Fibroblast of villous mesenchyme (primary cell): ENCODE data around the gene IGF2R. TPM values are rescaled to one million over a fixed set of nuclear protein-coding genes. Genes with fewer than 3 reads are reported as not detected.

Experiments
- DNase-seq: peaks from one replicate; pipeline ENCODE4 v3.0.0-alpha.2; 2010; ENCODE audit warnings: low read depth
- H3K4me3 ChIP-seq: 2 replicates; pipeline ENCODE4 v1.5.1; 2011; ENCODE audit warnings: low read depth, mild to moderate bottlenecking, low read length
- total RNA-seq: library from RNA; depleted of rRNA; stranded (reverse); fragments of >200 nt; gene quantifications from 2 replicates; pipeline ENCODE4 v1.2.3, GENCODE V29; 2012
- TF ChIP-seq, protein P1 (sequence below): IDR thresholded peaks from 2 replicates; pipeline ENCODE4 v1.5.1; 2012; ENCODE audit warnings: low read depth, mild to moderate bottlenecking, low read length; ENCODE audit not compliant: insufficient read depth

Gene IGF2R
- total RNA-seq, 1 donor = 132 TPM

DNA sequence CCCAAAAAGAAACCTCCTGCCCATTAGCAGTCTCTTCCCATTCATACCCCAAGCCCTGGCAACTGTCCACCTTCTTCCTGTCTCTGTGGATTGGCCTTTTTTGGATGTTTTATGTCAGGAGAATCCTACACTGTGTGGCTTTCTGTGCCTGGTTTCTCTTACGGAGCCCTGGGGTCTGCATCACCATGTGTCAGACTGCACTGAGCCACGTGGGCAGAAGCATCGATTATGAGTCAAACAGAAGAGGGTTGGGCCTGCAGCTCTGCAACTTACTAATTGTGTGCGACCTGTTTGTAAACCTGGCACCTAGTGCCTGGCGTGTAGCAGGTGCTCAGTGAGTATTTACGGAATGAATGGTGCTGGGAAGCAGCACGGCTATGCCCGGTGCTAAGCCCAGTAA, 62.6 kb downstream of the IGF2R start:
- no peak overlapping the region for H3K4me3 ChIP-seq
- no peak for DNase-seq
- TF ChIP-seq, protein P1, sequence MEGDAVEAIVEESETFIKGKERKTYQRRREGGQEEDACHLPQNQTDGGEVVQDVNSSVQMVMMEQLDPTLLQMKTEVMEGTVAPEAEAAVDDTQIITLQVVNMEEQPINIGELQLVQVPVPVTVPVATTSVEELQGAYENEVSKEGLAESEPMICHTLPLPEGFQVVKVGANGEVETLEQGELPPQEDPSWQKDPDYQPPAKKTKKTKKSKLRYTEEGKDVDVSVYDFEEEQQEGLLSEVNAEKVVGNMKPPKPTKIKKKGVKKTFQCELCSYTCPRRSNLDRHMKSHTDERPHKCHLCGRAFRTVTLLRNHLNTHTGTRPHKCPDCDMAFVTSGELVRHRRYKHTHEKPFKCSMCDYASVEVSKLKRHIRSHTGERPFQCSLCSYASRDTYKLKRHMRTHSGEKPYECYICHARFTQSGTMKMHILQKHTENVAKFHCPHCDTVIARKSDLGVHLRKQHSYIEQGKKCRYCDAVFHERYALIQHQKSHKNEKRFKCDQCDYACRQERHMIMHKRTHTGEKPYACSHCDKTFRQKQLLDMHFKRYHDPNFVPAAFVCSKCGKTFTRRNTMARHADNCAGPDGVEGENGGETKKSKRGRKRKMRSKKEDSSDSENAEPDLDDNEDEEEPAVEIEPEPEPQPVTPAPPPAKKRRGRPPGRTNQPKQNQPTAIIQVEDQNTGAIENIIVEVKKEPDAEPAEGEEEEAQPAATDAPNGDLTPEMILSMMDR = no peak

DNA sequence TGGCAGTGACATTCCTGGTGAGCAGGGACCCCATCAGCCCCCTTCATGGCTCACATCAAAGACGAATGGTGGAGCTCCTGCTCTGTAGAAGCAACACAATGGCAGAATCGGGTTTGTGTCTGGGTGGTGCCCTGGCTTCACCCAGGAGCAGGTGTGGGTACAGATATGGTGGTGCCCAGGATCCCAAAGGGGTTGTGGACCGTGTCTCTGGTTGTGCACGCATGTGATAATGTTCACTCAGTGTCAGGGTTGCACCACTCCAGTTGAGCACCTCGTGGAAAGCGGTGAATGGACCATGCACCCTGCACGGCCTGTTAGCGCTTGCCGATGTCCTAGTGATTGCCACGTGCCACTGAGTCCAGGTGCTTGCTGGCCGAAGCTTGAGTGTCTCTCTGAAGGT, 63.0 kb downstream of the IGF2R start:
- no peak overlapping the region for H3K4me3 ChIP-seq
- DNase-seq = no peak
- TF ChIP-seq, protein P1 = no peak

DNA sequence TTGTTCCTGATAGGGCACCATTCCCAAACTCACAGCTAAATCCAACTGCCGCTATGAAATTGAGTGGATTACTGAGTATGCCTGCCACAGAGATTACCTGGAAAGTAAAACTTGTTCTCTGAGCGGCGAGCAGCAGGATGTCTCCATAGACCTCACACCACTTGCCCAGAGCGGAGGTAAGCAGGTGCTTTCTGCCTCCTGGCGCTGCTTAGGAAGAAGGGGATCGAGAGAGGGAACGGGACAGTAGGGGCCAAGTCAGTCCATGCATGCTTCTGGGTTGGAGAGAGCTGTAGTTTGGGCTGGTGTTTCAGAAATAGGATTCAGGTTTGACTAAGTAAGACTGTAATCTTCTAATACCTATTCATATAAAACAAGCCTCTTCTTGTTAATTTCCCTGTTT, 63.7 kb downstream of the IGF2R start:
- DNase-seq = no peak
- TF ChIP-seq, protein P1 = no peak
- H3K4me3 ChIP-seq = no peak overlapping the region

DNA sequence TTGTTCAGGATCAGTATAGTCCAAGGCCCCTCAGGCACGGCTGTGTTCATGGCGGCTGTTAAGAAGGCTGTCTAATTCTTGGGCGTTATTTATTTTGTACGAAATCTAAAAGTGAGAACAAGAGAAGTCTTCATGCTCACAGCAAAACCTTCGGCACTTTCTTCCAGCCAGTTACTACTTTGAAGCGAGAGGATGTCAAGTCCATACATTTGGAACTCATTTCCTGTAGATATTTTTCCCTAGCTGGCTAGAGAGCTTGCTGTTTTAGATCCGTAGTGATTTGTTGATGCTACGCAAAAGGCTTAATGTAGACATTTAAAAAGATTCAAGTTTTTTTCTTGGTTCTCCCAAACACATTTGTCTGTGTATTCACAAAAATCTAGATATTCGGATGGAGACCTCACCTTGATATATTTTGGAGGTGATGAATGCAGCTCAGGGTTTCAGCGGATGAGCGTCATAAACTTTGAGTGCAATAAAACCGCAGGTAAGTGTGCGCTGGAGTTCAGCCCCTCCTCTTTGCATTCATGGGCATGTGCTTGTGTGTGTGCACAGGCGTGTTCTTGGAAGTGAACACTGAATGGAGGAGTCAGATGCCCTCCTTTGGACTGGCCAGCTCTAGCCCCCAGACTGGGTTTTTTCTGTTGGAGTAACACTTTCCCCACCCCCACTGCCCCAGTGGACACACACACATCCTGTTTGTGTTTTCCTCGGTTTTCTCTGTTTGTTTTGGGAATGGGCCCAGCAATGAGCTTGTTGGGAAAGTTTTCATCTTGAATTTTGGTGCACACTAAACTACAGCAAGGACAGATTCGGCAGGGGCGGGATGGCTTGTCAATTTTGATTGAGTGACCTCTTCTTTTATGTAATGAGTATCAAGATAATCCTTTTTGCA, 65.4 kb downstream of the IGF2R start:
- DNase-seq = no peak
- TF ChIP-seq, protein P1 = no peak
- no peak overlapping the region for H3K4me3 ChIP-seq

DNA sequence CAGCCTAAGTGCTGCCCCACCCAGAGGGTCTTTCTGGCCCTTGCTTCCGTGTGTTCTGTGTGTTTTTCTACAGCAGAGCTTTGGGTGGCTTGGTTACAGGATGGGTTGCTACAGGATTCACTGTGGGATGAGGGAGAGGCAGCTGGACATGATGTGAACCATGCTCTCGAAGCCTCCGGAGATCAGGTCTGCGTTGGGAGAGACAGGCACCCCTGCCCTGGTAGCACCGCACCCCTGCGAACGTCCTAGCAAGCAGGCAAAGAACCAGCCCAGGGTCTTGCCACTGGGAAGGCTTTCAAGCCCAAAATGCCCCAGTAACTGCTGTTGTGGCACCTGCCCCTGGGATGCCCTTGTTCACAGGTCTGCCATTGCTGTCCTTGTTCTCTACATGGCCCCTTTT, 66.4 kb downstream of the IGF2R start:
- TF ChIP-seq, protein P1 = no peak
- no peak overlapping the region for H3K4me3 ChIP-seq
- no peak for DNase-seq

DNA sequence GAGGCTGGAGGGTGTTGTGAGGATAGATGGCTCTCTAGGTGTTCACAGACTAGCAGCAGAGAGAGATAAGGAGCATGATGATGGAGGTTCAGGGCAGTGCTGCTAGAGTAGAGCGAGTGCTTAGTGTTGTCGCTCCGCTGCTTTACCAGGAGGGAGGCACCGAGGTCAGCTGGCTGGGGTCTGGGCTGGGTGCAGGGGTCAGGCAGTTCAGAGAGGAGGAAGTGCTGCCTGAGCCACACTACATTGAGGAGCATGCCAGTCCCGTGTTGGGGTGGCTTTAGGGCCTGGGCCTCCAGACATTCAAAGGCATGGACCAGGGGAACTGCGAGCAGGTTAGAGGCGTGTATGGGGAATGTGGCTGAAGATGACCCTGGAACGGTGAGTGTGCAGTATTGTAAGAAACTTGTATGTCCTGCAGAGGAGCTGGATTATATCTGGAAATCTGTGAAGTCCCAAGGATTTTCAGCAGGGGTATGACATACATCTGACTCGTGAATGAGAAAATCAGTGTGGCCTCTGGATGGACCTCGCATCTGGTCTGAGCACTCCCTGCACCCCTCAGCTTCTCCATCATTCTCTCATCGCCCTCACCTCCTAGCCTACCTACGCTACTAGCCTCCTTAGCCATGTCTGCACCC, 66.9 kb downstream of the IGF2R start:
- no peak overlapping the region for H3K4me3 ChIP-seq
- TF ChIP-seq, protein P1 = no peak
- DNase-seq = no peak

DNA sequence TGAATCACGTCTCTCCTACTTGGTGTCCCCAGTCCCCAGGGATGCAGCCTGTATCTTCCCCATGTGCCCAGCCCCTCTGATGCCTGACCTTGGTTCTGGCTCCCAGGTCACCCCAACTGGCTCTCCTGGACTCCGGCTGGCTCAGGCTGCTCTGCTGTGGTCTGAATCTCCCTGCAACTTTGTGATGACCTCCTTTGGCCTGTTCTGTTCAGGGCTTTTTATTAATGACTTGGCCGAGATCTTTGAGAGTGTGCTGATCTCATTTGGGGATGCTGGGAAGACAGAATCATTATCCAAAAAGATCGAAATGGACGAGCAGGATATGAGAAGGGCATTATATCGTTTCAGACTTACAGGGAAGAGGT, 67.4 kb downstream of the IGF2R start:
- DNase-seq = no peak
- TF ChIP-seq, protein P1 = no peak

More for the DNA sequence above, 67.4 kb downstream of the IGF2R start:
- no peak overlapping the region for H3K4me3 ChIP-seq
